ENCODE results near the gene PARD6B.

Gene PARD6B

DNA sequence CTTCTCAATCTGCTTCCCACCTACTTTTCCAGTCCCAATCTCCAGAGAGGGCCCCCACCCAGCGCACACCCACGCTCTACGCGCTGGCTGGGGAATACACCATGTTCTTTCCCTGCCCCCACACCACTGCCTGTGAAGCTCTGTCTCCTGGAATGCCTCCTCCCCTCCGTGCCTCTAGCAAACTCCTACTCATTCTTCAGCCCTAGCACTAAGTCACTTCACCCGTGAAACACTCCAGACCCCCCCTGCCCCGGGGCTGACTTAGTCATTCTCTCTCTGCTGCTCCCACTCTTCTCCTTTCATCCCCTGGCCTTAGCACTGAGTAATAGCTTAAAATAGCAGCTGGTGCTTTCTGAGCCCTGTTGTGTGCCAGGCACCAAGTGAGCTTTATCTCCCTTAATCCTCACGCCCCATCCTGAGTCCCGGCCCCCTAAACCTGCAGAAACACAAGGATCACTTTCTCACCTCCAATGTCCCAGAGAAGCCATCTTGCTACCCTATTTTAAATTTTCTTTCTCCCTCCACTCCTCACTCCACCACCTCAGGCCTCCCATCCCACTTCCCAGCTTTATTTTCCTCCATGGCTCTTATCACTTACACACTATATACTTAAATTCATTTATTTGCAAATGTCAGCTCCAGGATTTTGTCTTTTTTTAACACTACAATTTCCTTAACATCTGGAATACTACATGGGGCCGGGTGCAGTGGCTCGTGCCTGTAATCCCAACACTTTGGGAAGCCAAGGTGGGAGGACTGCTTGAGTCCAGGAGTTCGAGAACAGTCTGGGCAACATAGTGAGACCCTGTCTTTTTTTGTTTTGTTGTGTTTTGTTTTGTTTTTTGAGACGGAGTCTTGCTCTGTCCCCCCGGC lies 6.3 kb upstream of the PARD6B start:
- no peak for DNase-seq

DNA sequence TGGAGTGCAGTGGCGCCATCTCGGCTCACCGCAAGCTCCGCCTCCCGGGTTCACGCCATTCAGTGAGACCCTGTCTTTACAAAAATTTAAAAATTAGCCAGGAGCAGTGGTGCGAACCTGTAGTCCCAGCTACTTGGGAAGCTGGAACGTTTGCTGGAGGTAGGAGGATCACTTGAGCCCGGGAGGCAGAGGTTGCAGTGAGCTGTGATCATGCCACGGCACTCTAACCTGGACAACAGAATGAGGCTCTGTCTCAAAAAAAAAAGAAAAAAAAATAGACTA lies 5.7 kb upstream of the PARD6B start:
- no peak for DNase-seq

DNA sequence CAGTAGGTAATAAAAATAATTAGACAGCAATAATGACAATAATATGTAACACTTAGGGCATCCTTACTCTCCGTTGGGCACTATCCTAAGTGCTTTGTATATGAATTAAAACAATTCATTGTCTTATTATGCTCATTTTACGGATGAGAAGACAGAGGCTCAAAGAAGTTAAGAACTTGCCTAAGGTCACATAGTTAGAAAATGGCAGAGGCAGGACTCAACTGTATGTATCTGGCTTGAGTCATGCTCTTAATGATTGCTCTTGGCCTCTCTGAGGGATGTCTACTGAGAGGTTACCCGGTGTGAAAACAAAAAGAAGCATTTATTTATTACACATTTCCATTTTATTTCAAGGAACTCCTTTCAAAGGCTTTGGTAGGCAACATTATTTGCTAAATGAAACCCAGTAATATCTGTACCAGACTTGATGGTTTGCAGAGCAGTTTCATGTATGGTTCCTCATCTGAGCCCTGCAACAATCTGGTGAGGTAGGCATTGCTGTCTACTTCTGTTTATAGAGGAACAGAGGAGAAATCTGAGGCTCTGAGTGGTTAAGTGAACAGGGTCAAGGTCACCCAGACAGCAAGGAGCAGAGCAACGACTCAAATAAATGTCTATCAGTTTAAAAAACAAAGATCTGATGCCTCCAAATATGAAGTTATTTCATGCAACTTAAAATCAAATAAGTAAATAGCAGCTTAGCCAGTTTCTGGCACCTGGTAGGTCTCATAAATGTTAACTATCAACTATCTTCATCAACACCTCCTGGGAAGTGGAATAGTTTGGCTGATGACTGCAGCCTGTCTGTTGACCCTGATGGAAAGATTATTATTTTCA lies 4.2 kb upstream of the PARD6B start:
- no peak for DNase-seq

DNA sequence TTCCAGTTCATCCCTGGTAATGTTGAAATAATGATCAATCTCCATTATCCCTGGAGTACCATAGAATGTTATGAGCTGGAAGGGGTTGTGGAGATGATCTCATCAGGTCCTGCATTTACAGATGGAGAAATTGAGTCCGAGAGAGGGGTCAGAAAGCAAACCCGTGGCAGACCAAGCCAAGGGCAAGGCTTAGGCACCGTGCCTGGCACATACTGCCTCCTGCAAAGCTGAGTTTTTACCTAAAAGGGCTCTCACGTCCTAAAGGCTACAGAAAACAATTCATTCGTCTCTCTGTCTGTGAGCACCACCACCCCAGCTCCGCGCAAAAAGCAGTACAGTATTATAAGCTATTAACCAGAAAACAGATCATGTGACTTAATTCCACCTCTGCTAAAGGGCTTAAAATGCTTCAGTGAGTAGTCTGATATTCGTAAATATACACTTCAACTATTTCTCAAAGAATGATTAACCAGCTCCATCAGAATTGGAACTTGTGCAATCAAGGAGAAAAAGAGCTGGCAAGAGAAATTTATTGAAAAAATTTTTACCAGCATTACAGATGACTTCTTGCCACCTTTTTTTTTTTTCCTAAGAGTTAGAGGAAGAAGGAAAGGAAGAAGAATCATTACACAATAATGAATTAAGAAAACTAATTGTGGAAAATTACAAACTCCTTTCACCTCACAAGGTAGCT lies 3.4 kb upstream of the PARD6B start:
- no peak for DNase-seq

DNA sequence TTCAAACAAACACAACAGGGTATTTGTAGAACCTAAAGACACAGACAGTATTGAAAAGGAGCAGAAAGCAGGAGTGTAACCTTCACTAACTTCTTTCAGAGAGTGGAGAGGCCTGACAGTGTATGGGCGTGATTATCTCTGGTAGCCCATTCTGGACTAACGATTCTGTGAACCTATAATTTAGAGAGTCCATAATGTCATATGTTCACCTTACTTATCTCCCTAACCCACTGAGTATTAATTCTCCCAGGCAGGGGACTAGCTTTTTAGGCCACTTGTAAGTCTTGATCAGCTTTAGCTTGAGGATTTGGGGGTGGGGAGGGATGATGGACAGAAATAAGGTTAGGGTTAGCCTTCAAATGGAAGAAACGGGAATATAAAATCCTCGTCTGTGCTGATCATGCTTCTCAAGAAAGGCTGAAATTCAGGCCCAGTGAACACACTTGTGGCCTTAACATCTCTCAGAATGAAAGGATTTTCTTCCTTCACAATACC lies 2.8 kb upstream of the PARD6B start:
- DNase-seq: no peak

DNA sequence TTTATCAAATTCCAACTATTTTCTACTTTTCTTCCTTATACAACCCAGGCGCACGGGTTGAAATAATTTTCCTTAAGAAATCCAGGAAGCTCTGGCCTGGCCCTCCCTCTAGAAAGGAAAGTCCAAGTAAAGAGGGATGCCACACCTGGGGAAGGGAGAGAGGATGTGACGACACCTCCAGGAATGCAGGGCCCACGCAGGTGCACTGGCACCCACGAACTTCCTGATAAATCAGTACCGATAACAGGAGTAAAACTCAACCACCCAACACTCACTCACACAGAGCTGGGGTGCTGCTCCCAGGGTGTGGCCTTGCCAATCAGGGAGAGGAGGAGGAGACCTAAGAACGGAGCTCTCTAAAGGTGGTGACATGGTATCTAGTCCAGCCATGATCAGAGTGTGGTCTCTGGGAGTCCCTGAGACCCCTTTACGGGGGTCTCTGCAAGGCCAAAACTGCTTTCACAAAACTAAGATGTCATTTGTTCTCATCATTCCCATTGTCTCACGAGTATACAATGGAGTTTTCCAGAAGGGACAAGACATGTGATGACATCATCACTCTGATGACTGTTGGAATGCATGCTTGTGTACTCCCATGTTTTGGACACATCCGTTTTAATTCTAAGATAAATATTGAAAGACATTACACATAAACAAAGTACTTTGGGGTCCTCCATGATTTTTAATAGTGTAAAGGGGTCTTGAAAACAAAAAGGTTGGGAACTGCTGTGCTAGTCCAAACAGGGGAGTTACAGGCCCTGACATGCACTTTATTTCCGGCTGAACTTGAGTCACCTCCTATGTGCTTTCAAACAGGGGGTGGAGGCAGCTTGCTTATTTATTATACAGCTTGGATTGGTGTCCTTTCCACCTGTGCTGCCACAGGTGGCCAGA lies 2.2 kb upstream of the PARD6B start:
- DNase-seq: no peak

DNA sequence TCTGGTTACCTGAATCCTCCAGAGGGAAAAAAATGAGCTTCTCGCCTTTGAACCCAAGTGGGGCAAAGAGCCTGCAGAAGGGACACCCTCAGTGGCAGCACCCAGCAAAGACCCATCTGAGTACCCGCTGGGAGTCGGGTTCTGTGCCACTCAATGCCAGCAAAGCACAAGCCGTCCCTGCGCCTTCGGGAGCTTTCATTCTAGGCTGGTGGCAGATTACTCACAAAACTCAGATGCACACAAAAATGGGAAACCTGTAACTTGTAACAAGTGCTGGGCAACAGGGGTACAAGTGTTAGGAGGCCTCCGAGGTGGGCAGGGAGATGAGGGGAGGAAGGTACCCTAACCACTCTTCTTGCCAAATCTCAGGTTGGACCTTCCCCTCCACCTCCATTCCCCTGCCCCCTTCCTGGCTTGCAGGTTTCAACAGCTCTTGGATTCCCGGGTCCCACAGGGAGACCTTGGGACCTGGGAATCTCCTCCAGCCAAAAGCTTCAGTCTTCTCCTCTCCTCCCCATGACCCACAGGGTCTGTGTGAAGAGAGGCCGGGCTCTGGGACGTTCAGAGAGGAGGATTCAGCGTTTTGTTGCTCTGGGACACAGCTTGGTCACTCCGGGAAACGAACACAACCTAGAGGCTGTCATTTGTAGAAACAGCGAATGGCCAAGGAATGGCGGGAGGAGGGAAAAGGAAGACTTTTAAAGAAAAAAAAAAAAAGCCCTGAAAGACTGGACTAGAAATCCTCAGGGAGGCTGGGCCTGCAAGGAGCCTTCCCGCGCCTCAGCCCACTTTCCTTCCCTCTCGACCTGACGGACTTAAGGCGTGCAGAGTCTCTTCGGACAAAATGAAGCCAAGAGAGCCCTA lies 1.2 kb upstream of the PARD6B start:
- no peak for DNase-seq

DNA sequence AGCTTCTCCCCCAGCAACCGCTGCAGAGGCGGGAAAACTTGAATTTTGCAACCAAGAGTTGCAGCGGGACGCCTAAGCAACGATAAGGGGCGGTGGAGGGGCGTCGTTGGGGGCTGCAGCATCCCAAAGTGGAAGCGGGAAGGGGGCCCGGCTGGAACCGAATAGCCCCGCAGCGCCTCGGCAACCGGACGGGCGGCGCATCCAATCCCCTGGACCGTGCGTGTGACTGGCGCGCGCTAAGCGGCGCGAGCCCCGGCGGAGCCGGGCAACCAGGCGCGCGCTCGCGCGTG lies 670 bp upstream of the PARD6B start:
- DNase-seq: no peak

DNA sequence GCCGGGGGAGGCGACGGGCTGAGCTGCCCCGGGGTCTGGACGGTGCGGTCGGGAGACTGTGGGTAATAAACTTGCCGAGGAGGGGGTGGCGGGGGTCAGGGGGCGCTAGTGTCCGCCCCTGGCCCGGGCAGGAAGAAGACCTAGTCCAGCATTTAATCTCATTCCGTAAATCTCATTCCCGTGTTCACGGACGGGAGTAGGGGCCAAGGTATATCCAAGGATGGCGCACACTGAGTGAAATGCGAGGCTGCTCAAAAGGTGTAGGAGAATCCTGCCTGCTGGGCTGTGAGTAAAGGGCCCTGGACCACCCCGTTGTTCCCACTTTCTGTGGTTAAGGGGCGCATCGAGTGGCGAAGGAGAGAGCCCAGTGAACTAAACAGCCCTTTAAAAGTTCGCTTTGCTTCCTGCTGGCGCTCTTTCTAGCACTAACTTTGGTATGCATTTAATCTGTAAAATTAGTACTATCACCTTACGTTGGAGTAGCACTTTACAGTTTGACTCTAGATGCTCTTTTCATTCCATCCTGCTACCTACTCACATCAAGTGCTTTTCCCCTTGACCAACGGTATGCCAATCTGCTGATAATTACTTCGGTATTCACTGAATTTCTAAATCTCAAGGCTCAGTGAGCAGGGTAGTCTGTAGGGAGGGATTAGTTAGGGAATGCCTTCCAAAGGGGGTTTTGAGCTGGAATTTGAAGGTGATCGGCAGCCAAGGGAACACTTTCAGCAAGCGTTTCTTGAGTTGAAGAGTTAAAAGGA lies 730 bp downstream of the PARD6B start:
- no peak for DNase-seq

DNA sequence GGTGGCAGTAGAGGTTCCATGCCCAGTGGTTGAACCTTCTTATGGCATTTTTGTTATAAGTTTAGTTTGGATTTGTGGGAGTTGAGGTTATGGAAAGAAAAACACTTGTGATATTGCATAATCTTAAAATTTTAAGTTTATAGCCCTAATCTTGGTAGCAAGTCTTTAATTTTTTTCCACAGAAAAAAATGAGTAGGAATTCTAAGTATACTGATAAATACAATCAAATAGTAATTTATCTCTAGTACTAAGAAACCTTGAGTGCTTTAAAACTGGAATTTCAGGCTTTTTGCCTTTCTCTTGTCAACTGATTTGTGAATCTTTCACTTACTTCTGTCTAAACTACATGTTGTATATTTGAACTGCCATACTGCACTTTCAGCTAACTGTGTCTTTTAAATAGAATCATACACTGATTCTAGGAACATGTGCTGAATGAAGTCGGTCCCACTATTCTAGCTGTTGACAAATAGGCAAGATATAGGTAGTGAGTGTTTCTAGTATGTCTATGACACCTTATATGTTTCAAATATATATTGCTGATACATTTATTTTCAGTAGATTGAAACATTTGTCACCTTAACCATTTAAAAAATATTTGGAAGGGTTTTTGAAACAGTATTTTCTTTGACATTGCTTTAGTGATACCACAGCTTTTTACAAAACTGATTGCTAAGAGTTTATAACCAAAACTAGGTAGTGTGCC lies 2.4 kb downstream of the PARD6B start:
- no peak for DNase-seq

DNA sequence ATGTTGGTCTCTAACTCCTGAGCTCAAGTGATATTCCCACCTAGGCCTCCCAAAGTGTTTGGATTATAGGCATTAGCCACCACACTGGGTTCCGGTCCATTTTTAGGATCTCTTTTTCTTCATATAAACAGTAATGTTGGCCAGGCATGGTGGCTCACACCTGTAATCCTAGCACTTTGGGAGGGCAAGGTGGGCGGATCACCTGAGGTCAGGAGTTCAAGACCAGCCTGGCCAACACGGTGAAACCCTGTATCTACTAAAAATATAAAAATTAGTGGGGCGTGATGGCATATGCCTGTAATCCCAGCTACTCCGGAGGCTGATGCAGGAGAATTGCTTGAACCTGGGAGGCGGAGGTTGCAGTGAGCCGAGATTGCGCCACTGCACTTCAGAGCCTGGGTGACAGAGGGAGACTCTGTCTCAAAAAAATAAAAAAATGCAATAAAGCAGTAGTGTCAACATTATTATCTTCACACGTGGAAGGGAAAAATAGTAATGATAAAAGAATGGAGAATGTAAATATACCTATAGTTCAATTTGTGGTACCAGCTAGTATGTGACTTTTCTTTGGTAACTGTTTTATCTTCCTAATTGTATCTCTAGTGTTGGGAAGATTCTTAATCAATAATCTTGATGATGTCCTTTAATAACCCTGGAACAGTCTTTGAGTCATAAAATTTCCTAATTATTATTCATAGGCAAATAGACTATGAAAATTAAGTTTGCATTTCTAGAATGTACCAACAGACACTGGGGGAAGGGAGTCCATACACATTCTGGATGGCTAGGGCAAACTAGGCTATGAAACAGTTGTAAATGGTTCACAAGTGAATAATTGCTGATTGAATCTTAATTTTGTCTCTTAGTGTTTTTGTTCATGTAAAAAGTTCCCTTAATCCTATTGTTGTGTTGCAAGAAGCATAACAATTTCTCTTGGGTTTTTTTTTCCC lies 3.6 kb downstream of the PARD6B start:
- DNase-seq: no peak

DNA sequence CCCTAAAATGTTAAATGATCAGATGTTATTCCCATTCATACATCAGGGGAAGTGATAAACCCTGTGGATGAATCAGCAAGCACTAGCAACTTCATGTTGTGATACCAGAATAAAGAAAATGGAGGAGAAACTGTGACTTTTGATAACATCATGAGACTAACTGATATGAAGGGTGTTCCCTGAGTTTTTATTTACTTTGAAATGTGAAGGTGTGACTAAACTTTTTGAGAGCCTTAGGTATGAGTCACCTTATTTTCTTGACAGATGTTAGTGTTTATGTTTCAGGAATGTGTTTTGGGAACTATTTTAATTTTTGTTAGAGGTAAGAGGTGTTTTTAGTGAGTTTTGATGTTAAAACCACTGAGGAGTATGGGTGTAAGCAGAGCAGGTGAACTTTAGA lies 4.4 kb downstream of the PARD6B start:
- DNase-seq: no peak

DNA sequence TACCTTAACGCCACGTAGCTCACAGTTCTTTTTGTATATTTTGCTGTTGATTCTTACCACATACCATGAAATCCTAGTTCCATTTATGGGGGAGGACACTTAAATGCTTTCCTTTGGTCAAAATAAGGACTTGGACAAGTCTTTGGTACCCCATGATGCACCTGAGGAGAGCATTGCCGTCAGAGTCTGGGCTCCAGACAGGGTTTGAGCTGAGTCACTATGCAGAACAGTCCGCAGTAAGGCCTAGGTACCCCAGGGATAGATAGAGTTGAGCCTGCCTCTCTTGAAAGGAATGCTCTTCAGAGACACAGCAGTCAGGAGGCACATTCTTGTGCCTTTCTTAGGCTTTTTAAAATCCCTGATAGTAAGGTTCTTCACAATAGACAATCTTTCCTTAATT lies 6.0 kb downstream of the PARD6B start:
- no peak for DNase-seq

DNA sequence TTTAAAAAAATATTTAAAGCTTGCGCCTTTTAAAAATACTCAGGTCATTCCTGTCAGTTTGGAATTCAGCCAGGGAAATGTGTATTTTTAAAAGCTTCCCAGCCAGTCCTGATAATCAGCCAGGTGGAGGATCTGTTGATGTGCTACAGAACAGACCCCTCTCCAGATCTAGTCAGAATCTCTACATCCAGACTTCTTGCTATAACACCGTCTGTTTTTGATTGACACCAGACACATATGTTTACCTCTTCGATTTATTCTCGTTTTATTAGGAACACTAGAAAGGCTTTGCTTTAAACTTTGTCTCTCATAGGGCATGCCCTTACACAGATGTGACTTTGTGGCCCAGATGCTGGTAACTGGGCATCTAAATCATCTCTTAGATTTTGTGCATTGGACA lies 11.7 kb downstream of the PARD6B start:
- no peak for DNase-seq

DNA sequence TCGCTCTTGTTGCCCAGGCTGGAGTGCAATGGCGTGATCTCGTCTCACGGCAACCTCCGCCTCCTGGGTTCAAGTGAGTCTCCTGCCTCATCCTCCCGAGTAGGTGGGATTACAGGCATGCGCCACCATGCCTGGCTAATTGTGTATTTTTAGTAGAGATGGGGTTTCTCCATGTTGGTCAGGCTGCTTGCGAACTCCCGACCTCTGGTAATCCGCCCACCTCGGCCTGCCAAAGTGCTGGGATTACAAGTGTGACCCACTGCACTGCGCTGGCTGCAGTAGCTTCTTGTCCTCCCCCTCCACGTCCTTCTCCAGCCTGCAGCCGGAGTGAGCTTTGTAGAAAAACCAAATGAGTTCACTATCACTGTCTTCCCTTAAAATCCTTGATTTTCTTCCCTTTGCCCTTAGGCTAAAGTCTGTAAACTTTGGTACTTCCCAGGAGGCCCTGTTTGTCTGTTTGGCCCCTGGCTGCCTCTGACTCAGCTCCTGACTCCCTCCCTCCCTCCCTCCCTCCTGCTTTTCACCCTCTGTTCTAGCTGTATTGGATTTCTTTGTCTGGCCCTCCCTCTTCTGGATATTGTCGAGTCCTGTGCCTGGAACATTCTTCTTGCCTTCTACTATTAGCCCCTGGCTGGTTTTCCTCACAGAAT lies 12.9 kb downstream of the PARD6B start:
- DNase-seq: no peak

DNA sequence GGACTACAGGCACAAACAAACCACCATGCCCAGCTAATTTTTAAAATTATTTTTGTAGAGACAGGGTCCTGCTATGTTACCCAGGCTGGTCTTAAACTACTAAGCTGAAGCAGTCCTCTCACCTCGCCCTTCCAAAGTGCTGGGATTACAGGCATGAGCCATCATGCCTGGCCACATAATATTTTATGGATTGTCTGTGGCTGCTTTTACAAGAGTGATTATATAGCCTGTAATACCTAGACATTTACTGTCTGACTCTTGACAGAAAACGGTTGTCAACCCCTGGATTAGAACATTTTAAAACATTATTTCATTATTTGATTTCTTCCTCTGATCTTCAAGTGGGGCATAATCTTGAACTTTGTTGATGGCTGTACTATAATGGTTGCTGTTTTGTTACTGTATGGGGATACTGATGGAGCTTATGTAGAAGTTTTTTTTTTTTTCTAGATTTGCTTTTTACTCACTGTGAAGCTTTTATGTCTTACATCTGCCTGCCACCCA lies 14.3 kb downstream of the PARD6B start:
- DNase-seq: no peak

DNA sequence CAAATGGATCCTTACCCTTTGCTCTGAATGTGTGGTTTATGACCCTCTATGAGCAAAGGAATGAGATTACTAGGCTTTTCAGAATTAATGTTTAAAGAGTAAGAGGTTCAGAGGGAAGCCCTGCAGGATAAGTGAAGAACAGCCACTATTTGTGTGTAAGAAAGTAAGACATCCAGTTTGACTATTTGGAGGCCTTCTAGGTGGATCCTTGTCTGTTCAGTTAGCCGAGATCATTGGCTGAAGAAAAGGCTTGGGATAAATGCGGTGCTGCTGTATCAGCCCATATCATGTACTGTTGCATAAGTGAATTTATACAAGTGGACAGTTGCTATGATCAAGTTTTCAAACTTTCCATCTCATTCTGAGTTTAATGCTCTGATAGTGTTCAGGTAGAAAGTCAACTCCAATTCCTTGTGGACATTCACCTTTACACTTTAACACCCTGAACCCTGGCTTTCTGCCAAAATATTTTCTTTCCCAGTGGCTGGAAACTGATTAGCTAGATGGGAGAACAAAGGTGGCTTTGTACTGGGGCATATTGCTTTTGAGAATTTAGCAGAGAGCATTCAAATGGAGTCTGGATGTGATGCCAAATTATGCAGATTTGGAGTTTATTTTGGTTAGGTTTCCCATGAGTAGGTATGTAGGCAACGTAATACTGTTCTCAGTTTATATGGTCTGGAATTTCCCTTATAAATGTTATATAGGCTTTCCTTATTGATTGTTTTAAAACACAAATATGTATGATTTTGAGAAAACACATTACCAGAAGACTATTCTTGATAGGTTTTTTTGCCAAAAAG lies 15.0 kb downstream of the PARD6B start:
- no peak for DNase-seq

All from T-helper 9 cell (primary cell).